Sigmoid colon (tissue), 7 donors: ENCODE measurements around the gene STRN4. TPM values are rescaled to one million over a fixed set of nuclear protein-coding genes. Genes with fewer than 3 reads are reported as not detected.

Experiments used
- DNase-seq: peaks from one replicate; pipeline ENCODE4 v3.0.0-alpha.2; 2019
- H3K27ac ChIP-seq, 4 donors: fragments of 200-600 bp; sonication (generic); one replicate each; pipeline ENCODE4 v1.5.1; 2016 to 2019; ENCODE audit warnings: mild to moderate bottlenecking in 1 of 4
- H3K27me3 ChIP-seq, 3 donors: fragments of 200-600 bp; sonication (generic); one replicate each; pipeline ENCODE4 v1.5.1; 2019; ENCODE audit warnings: mild to moderate bottlenecking in 1 of 3
- H3K36me3 ChIP-seq, 4 donors: fragments of 200-600 bp; sonication (generic); one replicate each; pipeline ENCODE4 v1.5.1; 2016 to 2019
- H3K4me1 ChIP-seq, 4 donors: fragments of 200-600 bp; sonication (generic); one replicate each; pipeline ENCODE4 v1.5.1; 2017 to 2019
- H3K4me3 ChIP-seq, 4 donors: fragments of 200-600 bp; sonication (generic); one replicate each; pipeline ENCODE4 v1.5.1; 2017 to 2019; ENCODE audit warnings: mild to moderate bottlenecking in 2 of 4, moderate library complexity in 1 of 4
- H3K9me3 ChIP-seq, 4 donors: fragments of 200-600 bp in 3 of 4; sonication (generic) in 3 of 4; one replicate each; pipeline versions ENCODE4 v1.5.1 to v1.6.1; 2013 to 2019
- CTCF ChIP-seq, 4 experiments: fragments of 450-650 bp in 3 of 4; fragments of 200-600 bp in 1 of 4; IDR thresholded peaks; one replicate each; pipeline ENCODE4 v1.5.1; 2016 to 2019; ENCODE audit warnings: antibody characterized with exemption in 4 of 4, mild to moderate bottlenecking in 3 of 4, moderate library complexity in 2 of 4
- EP300 ChIP-seq, 4 donors: sonication (generic); formaldehyde crosslinking; IDR thresholded peaks; one replicate each; pipeline ENCODE4 v1.6.1; 2017; ENCODE audit warnings: antibody characterized with exemption in 4 of 4
- POLR2A ChIP-seq, 2 donors: fragments of 450-650 bp; IDR thresholded peaks; one replicate each; pipeline ENCODE4 v1.6.1; 2016; ENCODE audit warnings: antibody characterized with exemption in 2 of 2, mild to moderate bottlenecking in 2 of 2, moderate library complexity in 2 of 2
- POLR2AphosphoS5 ChIP-seq, 4 donors: sonication (generic); formaldehyde crosslinking; IDR thresholded peaks; one replicate each; pipeline ENCODE4 v1.6.1; 2017; ENCODE audit warnings: antibody characterized with exemption in 4 of 4
- intact Hi-C: fragments of 100-400 bp; cut with DNase I; formaldehyde crosslinking; loops from one replicate; pipeline ENCODE4 v1.15.1; 2023
- polyA plus RNA-seq, 3 donors: library from polyadenylated mRNA; stranded (reverse); fragments of 200-250 nt; gene quantifications; one replicate each; pipeline ENCODE4 v1.2.3, GENCODE V29; 2013
- small RNA-seq, 3 donors: library from RNA; depleted of rRNA; stranded (forward); fragments of <200 nt; gene quantifications; one replicate each; pipeline ENCODE3, GENCODE V24; 2016
- total RNA-seq, 4 donors: library from RNA; depleted of rRNA; stranded (reverse); fragments of >200 nt; gene quantifications; one replicate each; pipeline ENCODE4 v1.1.0, GENCODE V29; 2016
- donor health status: healthy with polysubstance abuse.
- donor health status: Bipolar disorder and iron deficiency.
- donor health status: healthy.

Gene STRN4
- total and polyA plus RNA-seq, 7 donors: 42.5 to 63.4 (median 51.8) TPM

- no peak for DNase-seq
- Histone ChIP-seq H3K36me3 (peaks cover 6 to 30% (median 18%) of the 10 kb centered on the region in 4 donors), H3K4me3 (no peak overlapping the region), H3K27me3 (no peaks in the 10 kb centered on the region), H3K4me1 (no peaks in the 10 kb centered on the region), H3K9me3 (no peaks in the 10 kb centered on the region), H3K27ac (no peak overlapping the region)
- TF ChIP-seq EP300 (IDR thresholded peaks at IDR 0.05) (no peak), POLR2AphosphoS5 (IDR thresholded peaks at IDR 0.05) (no peak), CTCF (IDR thresholded peaks at IDR 0.05) (no peak), POLR2A (IDR thresholded peaks at IDR 0.05) (no peak)
- intact Hi-C loops: no loop called here
Observed at GRCh38 chr19:46670813-46671212, 75.4 kb downstream of the STRN4 start.

Small RNA genes within 50 kb of the gene (small RNA-seq; reads per million reads assigned to genes)
- gene MIR320E (0.12 to 0.44 (median 0.22) reads per million in 3 donors), gene RF00019 (0 reads per million in 3 donors), gene RN7SL364P (0 to 0.07 (median 0) reads per million in 3 donors)

Other genes starting within 250 kb of the STRN4 start
- gene CALM3, start 145.1 kb downstream of the STRN4 start, total RNA-seq: 100 to 1,000 TPM; 127 to 183 (median 159) TPM
- gene CALM3, start 145.1 kb downstream of the STRN4 start, polyA plus RNA-seq: 100 to 1,000 TPM; 210 to 375 (median 281) TPM
- gene PTGIR, start 121.4 kb downstream of the STRN4 start, total RNA-seq: 1 to 10 TPM; 2.0 to 5.8 (median 3.5) TPM
- gene PTGIR, start 121.4 kb downstream of the STRN4 start, polyA plus RNA-seq: 1 to 10 TPM in 1 of 3 donors, under 1 TPM in 1, not detected in 1; 0.60 to 4.4 TPM
- gene GNG8, start 110.2 kb downstream of the STRN4 start, total RNA-seq: not detected
- gene GNG8, start 110.2 kb downstream of the STRN4 start, polyA plus RNA-seq: not detected
- 10 to 100 TPM; 23.7 to 87.2 (median 48.6) TPM for gene DACT3, start 85.3 kb downstream of the STRN4 start, total RNA-seq
- 1 to 10 TPM in 2 of 3 donors, under 1 TPM in 1; 0.46 to 2.9 (median 1.8) TPM for gene DACT3, start 85.3 kb downstream of the STRN4 start, polyA plus RNA-seq
- gene PRKD2, start 29.3 kb downstream of the STRN4 start, total RNA-seq: 10 to 100 TPM; 14.7 to 33.8 (median 16.7) TPM
- gene PRKD2, start 29.3 kb downstream of the STRN4 start, polyA plus RNA-seq: 10 to 100 TPM; 18.6 to 51.7 (median 32.6) TPM
- gene FKRP, start 393 bp downstream of the STRN4 start, total RNA-seq: 10 to 100 TPM; 15.0 to 31.0 (median 15.7) TPM
- gene FKRP, start 393 bp downstream of the STRN4 start, polyA plus RNA-seq: 10 to 100 TPM in 1 of 3 donors, 1 to 10 TPM in 2; 1.4 to 11.9 (median 3.6) TPM
- 10 to 100 TPM; 21.8 to 28.8 (median 24.8) TPM for gene SLC1A5, start 42.1 kb upstream of the STRN4 start, total RNA-seq
- gene SLC1A5, start 42.1 kb upstream of the STRN4 start, polyA plus RNA-seq: 100 to 1,000 TPM in 1 of 3 donors, 10 to 100 TPM in 2; 24.7 to 122 (median 30.6) TPM
- gene AP2S1, start 104.4 kb upstream of the STRN4 start, total RNA-seq: 10 to 100 TPM; 52.4 to 84.3 (median 73.0) TPM
- 100 to 1,000 TPM; 139 to 167 (median 163) TPM for gene AP2S1, start 104.4 kb upstream of the STRN4 start, polyA plus RNA-seq
- gene ARHGAP35, start 114.5 kb upstream of the STRN4 start, total RNA-seq: 10 to 100 TPM; 33.9 to 55.7 (median 36.7) TPM
- gene ARHGAP35, start 114.5 kb upstream of the STRN4 start, polyA plus RNA-seq: 10 to 100 TPM; 11.4 to 35.6 (median 20.3) TPM